ENCODE data around the gene NDOR1. TPM values are rescaled to one million over a fixed set of nuclear protein-coding genes. Genes with fewer than 3 reads are reported as not detected.
A peak's percentile ranks its signal among the peaks of the same experiment; 100 is the strongest.

NDOR1 gene
- total RNA-seq (2014; rRNA removed; shearing (Covaris generic)): 23.8 and 25.5 TPM in 2 replicates

- peak; percentile 87 for DNase-seq (ENCODE audit: low spot score)
Measured at GRCh38 chr9:137205126-137206069, at the start of gene NDOR1, which contains the start of gene TMEM203. NDOR1 (plus strand) TSS chr9:137205700; CDS start chr9:137205778, 78 bp downstream. TMEM203 (minus strand) TSS chr9:137205648; CDS start chr9:137205414, 234 bp downstream.

DNA sequence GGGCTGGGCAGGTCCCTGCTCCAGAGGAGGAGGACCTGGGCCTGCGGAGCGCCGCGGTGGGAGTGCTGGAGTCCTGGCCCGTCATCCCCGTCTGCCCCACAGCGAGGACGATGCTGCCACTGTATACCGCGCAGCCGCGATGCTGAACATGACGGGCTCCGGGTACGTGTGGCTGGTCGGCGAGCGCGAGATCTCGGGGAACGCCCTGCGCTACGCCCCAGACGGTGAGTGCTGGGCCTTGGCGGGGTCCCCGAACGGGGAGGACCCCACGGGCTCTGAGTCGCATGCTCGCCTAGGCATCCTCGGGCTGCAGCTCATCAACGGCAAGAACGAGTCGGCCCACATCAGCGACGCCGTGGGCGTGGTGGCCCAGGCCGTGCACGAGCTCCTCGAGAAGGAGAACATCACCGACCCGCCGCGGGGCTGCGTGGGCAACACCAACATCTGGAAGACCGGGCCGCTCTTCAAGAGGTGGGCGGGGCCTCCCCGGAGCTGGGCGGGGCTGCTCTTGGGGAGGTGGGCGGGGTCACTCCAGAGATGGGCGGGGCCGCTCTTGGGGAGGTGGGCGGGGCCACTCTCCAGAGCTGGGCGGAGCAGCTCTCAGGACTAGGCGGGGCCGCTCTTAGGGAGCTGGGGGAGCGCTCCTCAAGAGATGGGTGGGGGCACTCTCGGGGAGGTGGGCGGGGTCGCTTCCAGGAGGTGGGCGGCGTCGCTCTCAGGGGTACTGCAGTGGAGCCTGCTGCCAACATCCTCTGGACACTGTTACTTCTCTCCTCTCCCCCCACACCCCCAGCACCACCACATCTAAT is 48.7 kb upstream of the NDOR1 start:
- DNase-seq (ENCODE audit: low spot score): peak; percentile 34

DNA sequence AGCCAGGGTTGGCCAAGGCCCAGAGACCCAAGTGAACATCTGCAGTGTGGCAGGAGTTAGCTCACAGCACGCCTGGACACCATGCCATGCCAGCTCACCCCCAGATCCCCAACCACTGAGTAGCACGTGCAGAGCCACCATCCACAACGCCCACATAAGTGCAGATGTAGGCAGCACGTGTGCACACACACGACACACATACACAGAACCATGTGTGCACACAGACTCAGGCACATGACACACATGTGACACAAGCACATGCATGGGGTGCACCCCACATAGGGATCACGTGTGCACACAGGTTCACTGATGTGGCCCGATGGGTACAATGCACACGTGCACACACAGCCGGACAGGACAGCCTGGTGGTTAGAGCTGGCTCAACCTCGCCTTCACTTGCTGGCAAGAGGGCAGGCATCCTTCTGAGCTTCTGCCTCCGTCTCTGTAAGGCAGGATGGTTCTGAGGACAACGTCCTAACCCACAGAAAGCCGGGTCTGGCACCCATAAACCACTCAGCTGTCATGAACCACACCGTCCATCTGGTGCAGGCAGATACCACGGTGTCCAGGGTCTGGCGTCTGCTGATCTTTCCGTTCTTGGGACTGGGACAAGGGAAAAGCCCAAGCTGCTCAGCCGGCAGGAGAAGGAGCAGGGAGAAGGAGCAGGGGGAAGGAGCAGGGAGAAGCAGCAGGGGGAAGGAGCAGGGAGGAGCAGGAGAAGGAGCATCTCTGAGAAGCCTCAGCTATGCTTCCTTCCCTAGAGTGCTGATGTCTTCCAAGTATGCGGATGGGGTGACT is 47.7 kb upstream of the NDOR1 start:
- no peak for DNase-seq (ENCODE audit: low spot score)

DNA sequence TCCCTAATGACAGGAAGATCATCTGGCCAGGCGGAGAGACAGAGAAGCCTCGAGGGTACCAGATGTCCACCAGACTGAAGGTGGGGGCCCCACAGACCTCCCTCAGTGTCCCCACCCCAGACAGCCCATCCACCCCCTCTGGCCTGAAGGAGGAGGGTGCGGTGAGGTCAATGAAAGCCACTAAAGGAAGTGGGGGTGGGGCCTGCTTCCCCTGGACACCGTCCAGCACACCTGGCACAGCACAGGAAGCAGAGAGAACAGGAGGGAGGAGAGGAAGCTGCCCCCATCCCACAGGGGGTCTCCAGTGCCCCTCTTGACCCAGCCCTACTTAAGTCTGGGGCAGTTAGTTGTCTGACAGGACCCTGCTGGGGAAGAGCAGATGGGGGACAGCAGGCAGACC is 46.9 kb upstream of the NDOR1 start:
- DNase-seq (ENCODE audit: low spot score): no peak

DNA sequence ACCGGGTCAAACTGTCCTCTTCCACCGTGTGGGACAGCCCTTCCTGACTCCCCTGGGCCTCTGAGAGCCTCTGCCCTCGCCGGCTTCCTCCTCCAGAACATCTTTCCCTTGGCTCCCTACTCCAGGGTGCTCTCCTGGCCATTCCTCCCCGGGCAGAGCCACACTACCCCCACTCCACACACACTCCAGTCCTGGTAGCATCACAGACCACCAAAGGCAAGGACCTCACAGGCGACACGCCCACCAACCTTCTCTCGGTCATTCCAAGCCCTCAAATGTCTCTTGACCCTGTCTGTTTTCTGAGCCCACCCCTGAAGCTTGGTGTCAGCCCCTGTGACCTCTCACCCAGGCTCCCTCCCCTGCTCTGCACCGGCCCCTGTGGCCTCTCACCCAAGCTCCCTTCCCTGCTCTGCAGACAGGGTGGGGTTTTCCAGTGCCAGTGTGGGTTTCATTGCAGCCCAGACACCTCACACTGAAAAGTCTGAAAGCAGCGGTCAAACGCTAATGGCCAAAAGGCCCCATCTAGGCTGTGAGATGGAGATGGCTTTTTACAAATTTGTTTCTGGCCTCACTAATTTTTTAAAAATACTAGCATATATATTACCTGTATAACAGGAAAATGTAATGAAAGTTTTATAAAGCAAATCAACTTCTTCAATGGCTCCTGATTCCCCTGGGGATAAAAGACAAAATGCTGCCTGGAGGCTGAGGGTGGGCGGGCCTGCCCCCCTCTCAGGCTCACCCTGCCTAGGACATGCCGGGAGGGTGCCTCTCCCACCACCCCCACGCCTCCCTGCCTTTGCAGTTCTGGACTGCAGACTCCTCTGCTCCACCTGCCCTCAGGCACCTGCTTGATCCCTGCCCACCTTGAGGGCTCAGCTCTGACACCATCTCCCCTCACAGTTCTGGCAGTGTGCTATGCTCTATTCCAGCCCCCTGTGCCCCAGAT is 46.1 kb upstream of the NDOR1 start:
- no peak for DNase-seq (ENCODE audit: low spot score)

DNA sequence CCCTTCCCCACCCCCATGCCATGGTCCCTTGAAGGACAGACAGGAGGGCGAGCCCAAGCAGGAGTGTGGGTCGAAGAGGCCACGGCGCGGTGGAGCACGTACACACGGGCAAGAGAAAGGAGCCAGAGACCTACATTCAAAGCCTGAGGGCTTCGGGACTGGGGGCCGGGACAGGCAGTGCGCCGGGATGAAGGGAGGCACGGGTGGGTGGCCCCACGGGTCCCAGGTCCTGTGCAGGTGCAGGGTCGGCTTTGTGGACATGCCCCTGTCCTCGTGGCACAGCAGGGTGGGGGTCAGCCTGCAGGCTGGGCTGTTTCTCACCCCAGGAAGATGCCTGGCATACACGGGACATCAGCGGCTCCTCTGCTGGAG is 45.5 kb upstream of the NDOR1 start:
- no peak for DNase-seq (ENCODE audit: low spot score)

DNA sequence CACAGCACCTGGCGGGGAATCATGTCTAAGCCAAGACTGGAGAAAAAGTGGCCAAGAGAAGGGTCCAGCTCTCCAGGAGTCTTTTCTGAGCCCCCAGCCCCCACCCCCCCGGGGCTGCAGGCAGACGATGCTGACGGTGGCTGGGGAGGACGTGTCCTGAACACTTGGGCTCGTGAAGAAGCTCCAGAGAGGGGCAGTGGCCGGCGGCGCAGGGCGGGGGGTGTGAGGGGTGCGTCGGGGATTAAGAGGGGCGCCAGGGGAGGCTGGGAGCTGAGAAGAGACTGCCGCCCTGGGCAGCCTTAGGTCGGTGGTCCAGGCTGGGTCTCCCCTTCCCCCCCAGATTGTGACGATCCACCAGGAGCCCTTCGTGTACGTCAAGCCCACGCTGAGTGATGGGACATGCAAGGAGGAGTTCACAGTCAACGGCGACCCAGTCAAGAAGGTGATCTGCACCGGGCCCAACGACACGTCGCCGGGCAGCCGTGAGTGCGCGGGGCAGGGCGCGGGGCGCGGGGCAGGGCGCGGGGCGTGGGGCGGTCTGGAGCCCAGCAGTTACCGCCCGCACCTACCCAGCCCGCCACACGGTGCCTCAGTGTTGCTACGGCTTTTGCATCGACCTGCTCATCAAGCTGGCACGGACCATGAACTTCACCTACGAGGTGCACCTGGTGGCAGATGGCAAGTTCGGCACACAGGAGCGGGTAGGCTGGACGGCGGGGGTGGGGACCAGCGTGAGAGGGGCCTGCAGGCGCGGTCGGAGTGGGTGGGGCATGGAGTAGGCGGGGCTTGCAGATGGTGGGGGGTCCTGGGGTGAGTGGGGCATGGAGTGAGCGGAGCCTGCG is 44.6 kb upstream of the NDOR1 start:
- no peak for DNase-seq (ENCODE audit: low spot score)

DNA sequence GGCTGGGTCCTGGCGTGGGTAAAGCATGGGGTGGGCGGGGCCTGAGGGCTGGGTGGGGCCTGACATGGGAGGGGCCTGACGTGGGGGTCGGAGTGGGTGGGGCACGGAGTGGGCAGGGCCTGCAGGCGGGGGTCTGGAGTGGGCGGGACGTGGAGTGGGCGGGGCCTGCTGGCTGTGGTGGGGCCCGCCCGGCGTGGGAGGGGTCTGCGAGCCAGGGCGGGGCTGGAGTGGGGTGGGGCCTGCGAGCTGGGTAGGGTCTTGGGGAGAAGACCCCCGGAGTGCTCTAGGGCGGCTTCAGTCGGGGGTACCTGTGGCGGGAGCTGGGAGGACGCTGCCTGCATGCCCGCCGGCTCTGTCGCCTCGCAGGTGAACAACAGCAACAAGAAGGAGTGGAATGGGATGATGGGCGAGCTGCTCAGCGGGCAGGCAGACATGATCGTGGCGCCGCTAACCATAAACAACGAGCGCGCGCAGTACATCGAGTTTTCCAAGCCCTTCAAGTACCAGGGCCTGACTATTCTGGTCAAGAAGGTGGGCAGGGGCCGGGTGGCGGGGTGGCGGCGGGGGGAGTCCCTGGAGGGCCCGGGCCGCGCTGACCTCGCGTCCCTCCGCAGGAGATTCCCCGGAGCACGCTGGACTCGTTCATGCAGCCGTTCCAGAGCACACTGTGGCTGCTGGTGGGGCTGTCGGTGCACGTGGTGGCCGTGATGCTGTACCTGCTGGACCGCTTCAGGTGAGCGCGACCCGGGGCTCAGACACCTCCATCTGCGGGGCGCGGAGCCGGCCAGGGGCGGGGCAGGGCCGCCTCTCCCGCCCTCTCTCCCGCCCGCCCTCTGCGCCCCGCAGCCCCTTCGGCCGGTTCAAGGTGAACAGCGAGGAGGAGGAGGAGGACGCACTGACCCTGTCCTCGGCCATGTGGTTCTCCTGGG is 43.7 kb upstream of the NDOR1 start:
- DNase-seq (ENCODE audit: low spot score): no peak

DNA sequence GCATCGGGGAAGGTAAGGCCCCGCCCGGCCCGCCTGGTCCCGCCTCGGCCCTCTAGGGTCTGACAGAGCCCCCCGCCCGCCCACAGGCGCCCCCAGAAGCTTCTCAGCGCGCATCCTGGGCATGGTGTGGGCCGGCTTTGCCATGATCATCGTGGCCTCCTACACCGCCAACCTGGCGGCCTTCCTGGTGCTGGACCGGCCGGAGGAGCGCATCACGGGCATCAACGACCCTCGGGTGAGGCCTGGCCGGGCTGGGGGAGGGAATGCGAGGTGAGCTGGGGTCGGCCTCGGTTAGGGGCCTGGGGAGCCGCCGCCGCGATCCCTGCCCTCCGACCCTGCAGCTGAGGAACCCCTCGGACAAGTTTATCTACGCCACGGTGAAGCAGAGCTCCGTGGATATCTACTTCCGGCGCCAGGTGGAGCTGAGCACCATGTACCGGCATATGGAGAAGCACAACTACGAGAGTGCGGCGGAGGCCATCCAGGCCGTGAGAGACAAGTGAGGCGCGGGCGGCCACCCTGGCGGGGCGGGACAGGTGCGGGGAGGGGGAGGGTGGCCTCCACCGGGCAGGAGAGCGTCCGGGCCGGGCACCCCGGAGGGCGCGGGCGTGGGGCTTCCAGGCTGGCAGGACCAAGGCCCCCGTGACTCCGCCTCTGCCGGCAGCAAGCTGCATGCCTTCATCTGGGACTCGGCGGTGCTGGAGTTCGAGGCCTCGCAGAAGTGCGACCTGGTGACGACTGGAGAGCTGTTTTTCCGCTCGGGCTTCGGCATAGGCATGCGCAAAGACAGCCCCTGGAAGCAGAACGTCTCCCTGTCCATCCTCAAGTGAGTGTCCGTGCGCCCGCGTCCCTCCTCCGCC is 42.8 kb upstream of the NDOR1 start:
- no peak for DNase-seq (ENCODE audit: low spot score)

DNA sequence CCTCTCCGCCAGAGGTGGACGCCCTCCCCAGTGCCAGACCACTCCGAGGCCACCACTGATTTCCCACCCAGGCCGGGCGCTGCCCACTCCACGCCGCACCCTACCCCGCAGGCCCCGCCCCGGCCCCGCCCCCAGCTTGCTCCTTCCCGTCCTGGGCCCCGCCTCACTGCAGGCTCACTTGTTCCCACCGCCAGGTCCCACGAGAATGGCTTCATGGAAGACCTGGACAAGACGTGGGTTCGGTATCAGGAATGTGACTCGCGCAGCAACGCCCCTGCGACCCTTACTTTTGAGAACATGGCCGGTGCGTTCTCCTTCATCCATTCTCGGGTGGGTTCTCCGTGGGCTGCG is 42.2 kb upstream of the NDOR1 start:
- DNase-seq (ENCODE audit: low spot score): no peak

DNA sequence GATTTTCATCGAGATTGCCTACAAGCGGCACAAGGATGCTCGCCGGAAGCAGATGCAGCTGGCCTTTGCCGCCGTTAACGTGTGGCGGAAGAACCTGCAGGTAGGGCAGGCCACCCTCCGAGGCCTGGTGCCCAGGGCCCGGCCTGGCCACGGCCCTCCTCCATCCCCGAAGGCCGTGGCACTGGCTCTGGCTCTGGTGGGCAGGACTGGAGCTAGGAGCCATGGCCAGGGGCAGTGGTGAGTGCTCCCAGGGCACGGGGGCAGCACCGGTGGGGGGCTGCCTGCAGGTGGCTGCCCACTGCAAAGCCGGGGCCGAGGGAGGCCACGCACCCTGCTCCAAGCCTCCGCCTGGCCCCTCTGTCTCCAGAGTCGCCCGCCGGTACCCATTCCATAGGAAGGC is 41.7 kb upstream of the NDOR1 start:
- DNase-seq (ENCODE audit: low spot score): no peak

DNA sequence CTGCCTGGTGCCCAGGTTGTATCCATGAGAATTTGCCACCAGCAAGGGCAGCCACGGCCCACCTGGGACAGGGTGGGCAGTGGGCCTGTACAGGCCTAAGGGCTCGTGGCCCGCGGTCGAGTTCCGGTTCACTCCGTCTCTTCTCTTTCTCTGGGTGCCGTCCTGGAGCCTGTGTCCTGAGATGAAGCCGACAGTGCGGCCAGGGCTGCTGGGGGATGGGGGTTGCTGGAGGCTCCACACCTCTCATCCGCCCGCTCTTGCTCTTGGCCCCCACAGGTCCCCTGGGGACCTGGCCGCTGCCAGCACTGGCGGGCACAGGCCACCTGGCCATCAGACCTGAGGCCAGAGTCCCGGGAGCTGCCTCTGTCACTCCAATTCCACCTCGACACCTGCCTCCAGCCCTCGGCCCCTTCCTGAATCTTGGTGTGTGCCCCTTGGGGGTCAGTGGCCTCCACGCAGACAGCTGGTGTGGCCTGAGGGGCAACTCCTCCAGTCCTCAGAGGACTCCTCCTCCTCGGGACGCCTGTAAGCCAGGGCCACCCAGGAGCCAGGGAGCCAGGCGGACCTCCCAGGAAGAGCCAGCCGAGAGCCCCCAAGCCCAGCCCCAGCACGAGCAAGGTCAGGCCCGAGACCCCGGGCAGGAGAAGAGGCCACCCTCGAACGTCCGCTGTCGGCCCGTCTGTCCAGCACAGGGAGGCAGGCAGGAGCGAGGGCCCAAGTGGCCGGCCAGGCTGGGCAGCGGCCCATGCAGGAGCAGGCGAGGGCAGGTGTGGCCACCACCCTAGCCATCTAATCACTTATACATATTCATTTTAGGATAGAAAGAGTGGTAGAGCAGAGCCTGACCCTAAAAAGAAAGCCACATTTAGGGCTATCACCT is 40.9 kb upstream of the NDOR1 start:
- no peak for DNase-seq (ENCODE audit: low spot score)

GRCh38 chr9:137165250-137165836 is 40.2 kb upstream of the NDOR1 start:
- DNase-seq (ENCODE audit: low spot score): no peak

DNA sequence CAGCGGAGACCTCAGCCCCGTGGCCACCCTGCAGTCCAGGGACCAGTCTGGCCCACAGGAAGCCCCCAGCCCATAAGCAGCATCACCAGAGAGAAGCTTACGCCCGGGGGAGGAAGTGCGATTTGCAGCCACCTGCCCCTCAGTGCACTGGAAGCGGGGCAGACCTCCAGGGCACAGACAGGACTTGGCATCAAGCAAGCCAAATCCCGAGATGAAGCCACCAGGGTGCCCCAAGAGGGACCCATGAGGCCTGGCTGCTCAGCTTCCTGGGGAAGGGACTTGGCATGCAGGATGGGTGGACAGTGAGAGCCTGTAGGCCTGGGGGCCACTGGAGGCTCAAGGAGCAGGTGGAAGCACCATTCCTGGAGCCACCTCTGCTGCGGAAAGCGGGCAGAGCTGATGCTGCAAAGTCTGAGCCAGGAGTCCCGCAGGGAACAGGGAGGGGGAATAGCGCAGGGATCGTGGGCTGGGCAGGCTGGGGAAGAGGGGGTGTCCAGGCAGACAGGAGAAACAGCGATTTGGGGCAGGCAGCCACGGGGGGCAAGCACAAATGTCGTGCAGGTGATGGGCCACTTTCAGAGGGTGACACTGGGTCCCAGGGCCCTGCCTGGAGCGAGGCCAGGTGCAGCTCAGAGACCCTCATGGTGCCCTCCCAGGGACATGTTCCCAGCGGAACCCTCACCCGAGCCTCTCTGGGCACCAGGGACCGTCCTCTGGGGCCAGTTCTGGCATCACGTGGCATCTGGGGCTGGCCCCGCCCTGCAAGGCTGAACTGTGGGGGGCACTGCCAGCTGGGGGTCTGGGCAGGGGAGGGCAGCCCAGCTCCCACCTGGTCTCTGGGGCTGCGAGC is 38.9 kb upstream of the NDOR1 start:
- DNase-seq (ENCODE audit: low spot score): no peak

DNA sequence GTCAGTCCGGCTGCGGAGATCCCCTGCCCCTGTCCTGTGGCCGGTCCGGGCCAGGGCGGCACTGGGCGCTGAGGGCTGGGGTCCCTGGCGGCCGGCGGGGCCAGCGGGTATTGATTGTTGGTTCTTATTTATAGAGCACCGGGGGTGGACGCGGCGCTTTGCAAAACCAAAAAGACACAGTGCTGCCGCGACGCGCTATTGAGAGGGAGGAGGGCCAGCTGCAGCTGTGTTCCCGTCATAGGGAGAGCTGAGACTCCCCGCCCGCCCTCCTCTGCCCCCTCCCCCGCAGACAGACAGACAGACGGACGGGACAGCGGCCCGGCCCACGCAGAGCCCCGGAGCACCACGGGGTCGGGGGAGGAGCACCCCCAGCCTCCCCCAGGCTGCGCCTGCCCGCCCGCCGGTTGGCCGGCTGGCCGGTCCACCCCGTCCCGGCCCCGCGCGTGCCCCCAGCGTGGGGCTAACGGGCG is 38.2 kb upstream of the NDOR1 start:
- no peak for DNase-seq (ENCODE audit: low spot score)

Measured in A172 (cell line).